ENCODE results near the gene ARL6IP1. TPM values are rescaled to one million over a fixed set of nuclear protein-coding genes. Genes with fewer than 3 reads are reported as not detected.

ARL6IP1 gene
- polyA plus RNA-seq, 2 of the 4 experiments (the other 2 are of a cell fraction) = 459 to 479 TPM

DNA sequence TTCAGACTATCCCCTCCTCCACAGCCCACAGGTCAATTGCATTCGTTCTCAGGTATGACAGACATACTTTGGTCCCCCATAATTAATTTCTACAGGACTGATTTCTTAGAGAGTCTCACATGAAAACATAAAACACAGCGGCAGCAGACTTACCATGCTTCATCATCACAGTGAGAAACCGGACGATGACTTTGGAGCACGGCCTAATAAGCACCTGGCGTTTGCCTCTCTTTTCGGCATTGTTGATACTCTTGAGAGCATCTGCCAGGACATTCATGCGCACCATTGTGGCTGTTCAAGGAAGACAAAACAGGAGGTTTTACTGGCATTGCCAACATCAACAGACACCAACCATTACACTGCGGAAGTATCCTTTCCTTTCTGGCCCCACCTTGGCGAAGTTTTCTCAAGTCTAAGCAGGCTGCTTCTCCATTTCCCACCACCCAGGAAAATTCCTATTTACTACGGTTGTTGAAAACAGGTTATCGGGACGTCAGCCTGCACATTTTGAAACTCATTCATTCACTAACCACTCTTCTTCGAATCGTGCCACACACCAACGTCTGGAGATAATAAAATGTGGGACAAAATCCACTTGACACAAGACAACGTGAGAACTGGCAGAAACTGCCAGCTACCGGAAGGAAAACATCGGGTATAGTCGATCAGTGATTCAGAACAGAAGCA is 12.4 kb downstream of the ARL6IP1 start:
- POLR2A ChIA-PET = interaction anchor here (10.3 kb wide), 1 partner anchor 11 kb away, joined by 208 read pairs; the partner anchor contains the start of gene ARL6IP1
- WGBS (ENCODE audit: missing lambda C conversion rate) = 5% methylated on average over 20 of the region's 20 CpGs
- Histone ChIP-seq H3K27ac (peak overlapping the region; percentile 95 to 100), H3K9me3 (no peaks in the 10 kb centered on the region), H3K4me1 (peaks cover 45% of the 10 kb centered on the region), H3K4me2 (peak overlapping the region; percentile 82), H3K4me3 (peak overlapping the region; percentile 99)
- CTCF ChIA-PET = interaction anchor here (5.7 kb wide), 1 partner anchor 12 kb away, joined by 52 read pairs; the partner anchor contains the start of gene ARL6IP1
- ATAC-seq (no peak), FAIRE-seq (no peak), DNase-seq (ENCODE audit: low read depth in 1 of 2, low spot score in 1 of 2) (no peak)
- TF ChIP-seq, protein P1, sequence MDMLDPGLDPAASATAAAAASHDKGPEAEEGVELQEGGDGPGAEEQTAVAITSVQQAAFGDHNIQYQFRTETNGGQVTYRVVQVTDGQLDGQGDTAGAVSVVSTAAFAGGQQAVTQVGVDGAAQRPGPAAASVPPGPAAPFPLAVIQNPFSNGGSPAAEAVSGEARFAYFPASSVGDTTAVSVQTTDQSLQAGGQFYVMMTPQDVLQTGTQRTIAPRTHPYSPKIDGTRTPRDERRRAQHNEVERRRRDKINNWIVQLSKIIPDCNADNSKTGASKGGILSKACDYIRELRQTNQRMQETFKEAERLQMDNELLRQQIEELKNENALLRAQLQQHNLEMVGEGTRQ (IDR thresholded peaks at IDR 0.05) = no peak
- TF ChIP-seq, protein P2, sequence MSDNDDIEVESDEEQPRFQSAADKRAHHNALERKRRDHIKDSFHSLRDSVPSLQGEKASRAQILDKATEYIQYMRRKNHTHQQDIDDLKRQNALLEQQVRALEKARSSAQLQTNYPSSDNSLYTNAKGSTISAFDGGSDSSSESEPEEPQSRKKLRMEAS (IDR thresholded peaks at IDR 0.05) = 0 out of 2 replicates have a peak, but pooled peaks have one; percentile 15

- DNase-seq (ENCODE audit: low read depth in 1 of 2, low spot score in 1 of 2) (no peak), ATAC-seq (no peak), FAIRE-seq (no peak)
- Histone ChIP-seq H3K4me3 (no peak overlapping the region), H3K4me2 (peak overlapping the region; percentile 82), H3K4me1 (peaks cover 41% of the 10 kb centered on the region), H3K27ac (no peak overlapping the region), H3K9me3 (no peaks in the 10 kb centered on the region)
- TF ChIP-seq RFX5 (IDR thresholded peaks at IDR 0.05) = no peak
- TF ChIP-seq MAZ (IDR thresholded peaks at IDR 0.05; ENCODE audit: borderline replicate concordance, low read depth, low read length) = no peak
- no peak for TF ChIP-seq CBX2 (IDR thresholded peaks at IDR 0.05; ENCODE audit: borderline replicate concordance, low read depth)
- 83% methylated on average over 8 of the region's 8 CpGs for WGBS (ENCODE audit: missing lambda C conversion rate)
- ChIA-PET POLR2A (interaction anchor here (10.3 kb wide), 1 partner anchor 15 kb away, joined by 208 read pairs; the partner anchor contains the start of gene ARL6IP1), CTCF (interaction anchor here (1.3 kb wide), 1 partner anchor 17 kb away, joined by 5 read pairs; the partner anchor contains the start of gene ARL6IP1)
Observed at GRCh38 chr16:18784917-18785623, 16.3 kb downstream of the ARL6IP1 start.

DNA sequence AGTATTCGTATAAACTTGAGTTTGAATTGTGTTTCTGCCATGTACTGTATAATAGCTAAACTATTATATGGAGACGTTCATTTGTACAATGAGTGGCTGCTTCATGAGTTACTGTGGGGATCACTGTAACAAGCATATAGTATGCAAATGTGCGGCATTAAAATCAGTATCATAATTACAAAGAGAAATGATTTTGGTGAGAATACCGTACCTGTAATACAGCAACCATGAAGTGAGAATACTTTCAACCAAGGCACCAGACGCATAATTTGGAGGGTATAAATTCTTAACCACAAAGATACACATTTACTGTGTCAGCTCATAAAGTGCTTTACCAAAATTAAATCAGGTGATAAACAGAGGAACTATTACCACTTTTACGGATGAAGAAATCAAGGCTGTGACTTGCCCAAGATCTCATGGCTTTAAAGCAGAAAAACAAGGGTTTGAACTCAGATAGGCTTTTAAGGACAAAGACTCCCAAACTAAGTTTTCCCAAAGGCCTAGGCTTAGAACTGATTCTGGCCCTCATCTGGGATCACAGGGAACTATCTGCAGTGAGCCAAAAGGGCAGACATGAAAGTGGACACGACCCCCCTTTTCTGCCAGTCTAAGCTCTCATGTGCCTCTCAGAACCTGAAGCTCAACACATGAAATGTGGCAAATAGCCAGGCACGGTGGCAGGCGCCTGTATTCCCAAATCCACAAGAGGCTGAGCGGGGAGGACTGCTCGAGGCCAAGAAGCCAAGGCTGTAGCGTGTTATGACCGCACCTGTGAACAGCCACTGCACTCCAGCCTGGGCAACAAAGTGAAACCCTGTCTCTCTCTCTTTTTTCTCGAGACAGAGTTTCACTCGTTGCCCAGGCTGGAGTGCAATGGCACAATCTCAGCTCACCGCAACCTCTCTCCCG is 17.7 kb downstream of the ARL6IP1 start:
- ChIA-PET CTCF (interaction anchor here (1.1 kb wide), 1 partner anchor 18 kb away, joined by 3 read pairs; no protein-coding TSS in a partner anchor), POLR2A (interaction anchor here (10.3 kb wide), 1 partner anchor 17 kb away, joined by 208 read pairs; the partner anchor contains the start of gene ARL6IP1)
- no peak overlapping the region for H3K27ac ChIP-seq
- no peak for FAIRE-seq
- TF ChIP-seq, protein P3, sequence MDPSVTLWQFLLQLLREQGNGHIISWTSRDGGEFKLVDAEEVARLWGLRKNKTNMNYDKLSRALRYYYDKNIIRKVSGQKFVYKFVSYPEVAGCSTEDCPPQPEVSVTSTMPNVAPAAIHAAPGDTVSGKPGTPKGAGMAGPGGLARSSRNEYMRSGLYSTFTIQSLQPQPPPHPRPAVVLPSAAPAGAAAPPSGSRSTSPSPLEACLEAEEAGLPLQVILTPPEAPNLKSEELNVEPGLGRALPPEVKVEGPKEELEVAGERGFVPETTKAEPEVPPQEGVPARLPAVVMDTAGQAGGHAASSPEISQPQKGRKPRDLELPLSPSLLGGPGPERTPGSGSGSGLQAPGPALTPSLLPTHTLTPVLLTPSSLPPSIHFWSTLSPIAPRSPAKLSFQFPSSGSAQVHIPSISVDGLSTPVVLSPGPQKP (IDR thresholded peaks at IDR 0.05; ENCODE audit: low read depth, low read length) = no peak
- no peak for TF ChIP-seq MAFK (IDR thresholded peaks at IDR 0.05; ENCODE audit: partially characterized antibody)
- TF ChIP-seq, protein P4, sequence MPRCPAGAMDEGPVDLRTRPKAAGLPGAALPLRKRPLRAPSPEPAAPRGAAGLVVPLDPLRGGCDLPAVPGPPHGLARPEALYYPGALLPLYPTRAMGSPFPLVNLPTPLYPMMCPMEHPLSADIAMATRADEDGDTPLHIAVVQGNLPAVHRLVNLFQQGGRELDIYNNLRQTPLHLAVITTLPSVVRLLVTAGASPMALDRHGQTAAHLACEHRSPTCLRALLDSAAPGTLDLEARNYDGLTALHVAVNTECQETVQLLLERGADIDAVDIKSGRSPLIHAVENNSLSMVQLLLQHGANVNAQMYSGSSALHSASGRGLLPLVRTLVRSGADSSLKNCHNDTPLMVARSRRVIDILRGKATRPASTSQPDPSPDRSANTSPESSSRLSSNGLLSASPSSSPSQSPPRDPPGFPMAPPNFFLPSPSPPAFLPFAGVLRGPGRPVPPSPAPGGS (IDR thresholded peaks at IDR 0.05) = no peak
- no peak for TF ChIP-seq ZSCAN20 (CRISPR knock-in tag; IDR thresholded peaks at IDR 0.05)
- TF ChIP-seq, protein P5, sequence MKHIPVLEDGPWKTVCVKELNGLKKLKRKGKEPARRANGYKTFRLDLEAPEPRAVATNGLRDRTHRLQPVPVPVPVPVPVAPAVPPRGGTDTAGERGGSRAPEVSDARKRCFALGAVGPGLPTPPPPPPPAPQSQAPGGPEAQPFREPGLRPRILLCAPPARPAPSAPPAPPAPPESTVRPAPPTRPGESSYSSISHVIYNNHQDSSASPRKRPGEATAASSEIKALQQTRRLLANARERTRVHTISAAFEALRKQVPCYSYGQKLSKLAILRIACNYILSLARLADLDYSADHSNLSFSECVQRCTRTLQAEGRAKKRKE (CRISPR knock-in tag; IDR thresholded peaks at IDR 0.05; ENCODE audit: low read depth) = no peak
- no peak for TF ChIP-seq HOXA7 (CRISPR knock-in tag; IDR thresholded peaks at IDR 0.05)
- TF ChIP-seq HOXB5 (CRISPR knock-in tag; IDR thresholded peaks at IDR 0.05) = no peak
- TF ChIP-seq JUN (IDR thresholded peaks at IDR 0.05) = no peak
- TF ChIP-seq, protein P2 (IDR thresholded peaks at IDR 0.05) = no peak
- TF ChIP-seq NPAS2 (CRISPR knock-in tag; IDR thresholded peaks at IDR 0.05; ENCODE audit: borderline replicate concordance) = no peak
- TF ChIP-seq PHF8 (IDR thresholded peaks at IDR 0.05; ENCODE audit: borderline replicate concordance, low read depth) = no peak
- no peak for TF ChIP-seq HDAC2 (IDR thresholded peaks at IDR 0.05)
- TF ChIP-seq ESRRA (IDR thresholded peaks at IDR 0.05; ENCODE audit: borderline replicate concordance, low read length) = no peak
- no peak for TF ChIP-seq EHMT2 (IDR thresholded peaks at IDR 0.05; ENCODE audit: low read depth)
- no peak for TF ChIP-seq SREBF2 (IDR thresholded peaks at IDR 0.05)
- H3K4me3 ChIP-seq = no peak overlapping the region
- no peak overlapping the region for H3K4me2 ChIP-seq
- no peak for DNase-seq (ENCODE audit: low read depth in 1 of 2, low spot score in 1 of 2)
- no peak for ATAC-seq
- H3K4me1 ChIP-seq = peaks cover 41% of the 10 kb centered on the region
- H3K9me3 ChIP-seq = no peaks in the 10 kb centered on the region
- 84% methylated on average over 17 of the region's 17 CpGs for WGBS (ENCODE audit: missing lambda C conversion rate)
